HG03039 (cell line): ENCODE measurements around the gene CLDN25.

Experiments used
- ATAC-seq: cut with Tn5 transposase; IDR thresholded peaks from one replicate; pipeline ENCODE4 v1.9.1; 2021; ENCODE audit warnings: mild to moderate bottlenecking, moderate library complexity; ENCODE audit not compliant: unreplicated experiment

Gene CLDN25

DNA sequence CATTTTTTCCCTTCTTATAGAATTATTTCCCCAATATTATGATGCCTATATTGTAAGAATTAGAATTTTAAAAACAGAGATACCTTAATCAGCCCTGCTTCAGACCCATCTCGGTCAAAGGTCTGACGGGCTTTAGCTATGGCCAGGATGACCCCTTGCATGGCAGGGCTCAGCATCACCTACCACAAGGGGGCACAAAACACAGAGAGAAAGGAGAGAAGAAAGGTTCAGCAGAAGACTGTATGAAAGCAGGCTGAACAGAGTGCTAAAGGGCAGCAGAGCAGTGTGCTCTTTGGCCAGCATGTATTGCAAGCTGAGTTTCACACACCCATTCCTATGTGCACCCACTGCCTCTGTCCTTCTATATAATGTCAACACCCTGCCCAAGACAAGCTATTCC, 26.8 kb downstream of the CLDN25 start:
- ATAC-seq, result no peak

DNA sequence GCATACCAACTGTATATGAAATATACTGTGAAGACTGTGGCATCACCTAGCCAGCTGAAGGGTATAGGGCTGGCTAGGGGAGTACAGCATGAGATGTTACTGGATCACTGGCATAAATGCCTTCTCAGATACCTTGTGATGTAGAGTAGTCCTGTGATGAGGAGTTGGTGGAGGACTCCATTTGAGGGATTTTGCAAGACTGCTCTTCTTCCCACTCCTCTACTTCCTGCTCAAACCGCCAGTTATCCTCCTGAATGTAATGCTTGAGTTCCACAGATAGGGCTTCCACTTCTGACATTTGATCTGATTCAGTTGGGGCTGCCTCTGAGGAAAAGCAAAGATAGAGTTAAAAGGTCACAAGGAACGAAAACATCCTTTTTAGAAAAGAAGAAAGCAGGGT, 29.3 kb downstream of the CLDN25 start:
- no peak for ATAC-seq

DNA sequence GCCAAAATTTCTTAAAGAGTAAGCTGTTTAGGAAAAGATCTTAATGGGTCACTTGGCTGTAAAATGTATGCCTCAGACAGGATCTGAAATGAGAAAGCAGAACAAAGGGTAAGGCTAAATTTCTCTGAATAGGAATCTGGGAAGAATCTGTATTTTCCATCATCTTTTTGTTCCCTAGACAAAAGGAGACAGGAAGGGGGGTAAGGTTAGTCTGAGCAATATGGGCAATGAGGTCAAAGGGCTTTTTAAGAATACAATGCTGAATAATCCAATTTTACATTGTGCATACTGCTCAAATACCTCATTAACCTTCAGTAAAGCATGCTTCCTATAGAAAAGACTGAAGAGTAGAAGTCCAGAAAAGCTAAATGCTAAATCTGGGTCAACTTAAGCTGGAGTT, 34.6 kb downstream of the CLDN25 start:
- ATAC-seq, result no peak

DNA sequence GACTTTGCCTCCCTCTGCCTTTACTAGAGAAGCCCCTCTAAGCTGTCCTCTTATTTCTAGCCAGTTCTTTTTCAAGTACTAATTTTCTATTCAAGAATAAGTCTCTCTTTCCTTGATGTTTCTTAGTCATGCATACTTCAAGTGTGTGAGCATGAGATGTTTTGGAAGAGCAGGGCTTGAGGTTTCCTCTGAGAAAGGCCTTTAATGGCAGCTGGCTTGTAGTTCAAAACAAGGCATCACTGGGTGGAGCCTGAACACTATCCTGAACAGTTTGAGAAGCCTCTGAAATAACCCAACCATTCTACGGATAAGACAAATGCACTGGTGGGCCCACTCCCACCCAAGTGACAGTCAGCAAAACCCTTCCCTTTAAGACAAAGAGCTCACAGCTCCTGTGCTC, 37.6 kb downstream of the CLDN25 start:
- no peak for ATAC-seq

DNA sequence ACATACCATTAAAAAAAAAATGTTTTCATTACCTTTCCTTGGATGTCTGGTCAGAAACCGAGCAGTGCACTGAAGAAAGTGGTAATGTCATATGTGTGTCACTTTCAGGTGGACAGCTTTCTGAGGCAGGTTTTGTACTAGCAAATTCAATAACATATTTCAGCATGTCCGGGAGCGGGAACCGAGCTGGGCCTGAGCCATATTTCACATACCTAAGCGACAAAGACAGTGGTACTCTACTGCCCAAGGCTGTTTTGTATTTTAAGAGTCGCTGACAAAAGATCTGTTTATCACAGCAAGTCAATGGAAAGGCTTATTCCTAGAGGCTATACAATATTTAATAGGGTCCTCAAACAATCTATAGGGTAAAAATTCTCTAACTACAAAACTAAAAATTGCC, 38.0 kb downstream of the CLDN25 start:
- ATAC-seq, result no peak

DNA sequence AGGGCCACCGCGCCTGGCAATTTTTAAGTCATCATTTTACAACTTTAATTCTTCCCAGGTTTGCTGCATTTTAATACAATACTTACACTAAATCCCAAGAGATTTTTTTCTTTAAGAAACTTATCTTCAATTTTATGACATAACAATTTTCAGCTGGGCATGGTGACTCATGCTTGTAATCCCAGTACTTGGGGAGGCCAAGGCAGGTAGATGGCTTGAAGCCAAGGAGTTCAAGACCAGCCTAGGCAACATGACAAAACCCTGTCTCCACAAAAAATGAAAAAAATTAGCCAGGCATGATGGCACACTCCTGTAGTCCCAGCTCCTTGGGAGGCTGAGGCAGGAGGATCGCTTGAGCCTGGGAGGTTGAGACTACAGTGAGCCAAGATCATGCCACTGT, 38.8 kb downstream of the CLDN25 start:
- ATAC-seq, result no peak

DNA sequence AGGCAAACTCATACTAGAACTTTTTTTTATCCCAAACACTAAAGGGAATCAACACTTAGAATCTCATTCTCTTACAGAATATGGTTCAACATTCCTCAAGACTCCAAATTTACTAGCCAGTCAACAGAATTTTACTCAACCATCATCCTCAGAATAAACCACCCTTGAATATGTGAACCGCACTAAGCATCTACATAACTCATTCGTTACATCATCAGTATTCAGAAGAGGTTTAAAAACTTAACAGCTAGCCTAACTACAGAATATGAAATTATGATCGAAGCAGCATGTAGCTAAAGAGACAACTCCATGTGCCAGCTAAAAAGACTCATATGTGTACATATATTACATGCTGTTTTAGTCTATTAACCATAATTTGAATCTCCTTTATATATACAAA, 47.9 kb downstream of the CLDN25 start:
- no peak for ATAC-seq

DNA sequence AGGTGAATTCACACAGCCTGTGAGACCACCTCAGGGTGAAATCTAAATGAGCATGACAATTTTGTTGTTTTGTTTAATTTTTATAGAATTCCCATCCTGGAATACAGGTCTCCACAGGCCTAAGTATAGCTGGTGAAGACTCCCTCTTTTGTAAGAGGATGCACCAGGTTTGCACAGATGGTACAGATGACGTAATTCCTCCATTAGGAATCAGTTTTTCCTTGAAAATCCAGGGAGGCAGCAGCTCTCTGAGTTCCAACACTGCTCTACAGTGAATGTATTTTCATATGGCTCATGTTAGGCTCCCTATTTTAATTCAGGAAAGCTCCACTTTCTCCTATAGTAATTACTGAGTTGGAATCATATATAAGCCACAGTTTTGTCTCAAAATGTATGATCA, 48.6 kb downstream of the CLDN25 start:
- ATAC-seq, result no peak

DNA sequence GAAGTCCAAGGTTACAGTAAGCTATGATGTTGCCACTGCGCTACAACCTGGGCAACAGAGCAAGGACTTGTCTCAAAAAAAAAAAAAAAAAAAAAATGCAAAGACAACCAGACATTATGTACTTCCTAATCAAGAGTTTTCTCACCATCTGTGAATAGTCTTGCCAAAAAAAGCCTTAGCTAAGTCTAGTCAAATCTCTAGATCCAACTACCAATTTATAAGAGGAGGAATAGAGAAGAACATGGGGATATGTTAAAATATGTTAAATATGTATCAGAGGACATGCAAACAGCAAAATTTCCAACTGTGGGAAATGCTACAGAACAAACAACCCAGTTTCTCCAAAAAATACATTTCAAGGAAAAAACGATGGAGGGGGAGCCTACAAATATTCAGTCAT, 50.2 kb downstream of the CLDN25 start:
- no peak for ATAC-seq
